Spleen (tissue), 11 donors: Measurements from ENCODE around the gene LMAN1. TPM values are rescaled to one million over a fixed set of nuclear protein-coding genes. Genes with fewer than 3 reads are reported as not detected.

Source experiments
- DNase-seq: peaks from one replicate; pipeline ENCODE4 v3.0.0-alpha.2; 2020
- H3K27ac ChIP-seq, 8 donors: fragments of 200-600 bp; sonication (generic) in 7 of 8; 1 replicate in 4 of 8; 2 replicates in 4 of 8; pipeline versions ENCODE4 v1.5.0 to v1.8.0; 2016 to 2021; ENCODE audit warnings: inconsistent platforms in 4 of 8, mild to moderate bottlenecking in 4 of 8, moderate library complexity in 1 of 8
- H3K27me3 ChIP-seq, 7 donors: fragments of 200-600 bp; sonication (generic) in 6 of 7; replicated peaks in 1 of 7; 1 replicate in 4 of 7; 2 replicates in 3 of 7; pipeline versions ENCODE4 v1.5.0 to v1.8.0; 2016 to 2021; ENCODE audit warnings: inconsistent platforms in 3 of 7, mild to moderate bottlenecking in 1 of 7
- H3K36me3 ChIP-seq, 6 donors: fragments of 200-600 bp; sonication (generic) in 5 of 6; 1 replicate in 4 of 6; 2 replicates in 2 of 6; pipeline versions ENCODE4 v1.5.0 to v1.8.0; 2016 to 2021; ENCODE audit warnings: inconsistent platforms in 2 of 6
- H3K4me1 ChIP-seq, 6 donors: fragments of 200-600 bp; sonication (generic) in 5 of 6; 1 replicate in 3 of 6; 2 replicates in 3 of 6; pipeline versions ENCODE4 v1.5.0 to v1.8.0; 2016 to 2021; ENCODE audit warnings: inconsistent platforms in 3 of 6
- H3K4me3 ChIP-seq, 8 donors: fragments of 200-600 bp; sonication (generic) in 7 of 8; 1 replicate in 4 of 8; 2 replicates in 4 of 8; pipeline versions ENCODE4 v1.5.0 to v1.8.0; 2016 to 2021; ENCODE audit warnings: inconsistent platforms in 4 of 8, mild to moderate bottlenecking in 4 of 8, moderate library complexity in 2 of 8
- H3K9me3 ChIP-seq, 8 donors: fragments of 200-600 bp; sonication (generic) in 7 of 8; 1 replicate in 4 of 8; 2 replicates in 4 of 8; pipeline versions ENCODE4 v1.5.0 to v1.8.0; 2016 to 2021; ENCODE audit warnings: inconsistent platforms in 4 of 8
- CTCF ChIP-seq, 11 experiments: fragments of 200-600 bp in 7 of 11; fragments of 450-650 bp in 4 of 11; sonication (generic) in 4 of 11; IDR thresholded peaks in 8 of 11; conservative IDR thresholded peaks in 3 of 11; 1 replicate in 7 of 11; 2 replicates in 4 of 11; pipeline versions ENCODE4 v1.4.0 to v1.8.0; 2016 to 2021; ENCODE audit warnings: antibody characterized with exemption in 11 of 11, inconsistent platforms in 4 of 11, mild to moderate bottlenecking in 1 of 11
- POLR2A ChIP-seq, 3 donors: fragments of 450-650 bp; IDR thresholded peaks; one replicate each; pipeline ENCODE4 v1.5.1; 2017; ENCODE audit warnings: antibody characterized with exemption in 3 of 3, mild to moderate bottlenecking in 1 of 3
- POLR2AphosphoS5 ChIP-seq, 3 donors: sonication (generic); formaldehyde crosslinking; IDR thresholded peaks; one replicate each; pipeline ENCODE4 v1.5.1; 2017; ENCODE audit warnings: antibody characterized with exemption in 3 of 3
- WGBS, 5 donors: extraction: QIAGEN DNeasy Blood & Tissue Kit in 3 of 5; methylation state at CpG; one replicate each; pipeline versions ENCODE4 v1.1.5 to v1.1.7; 2013 to 2018; 5-methylcytosine and 5-hydroxymethylcytosine counted together
- intact Hi-C: fragments of 100-400 bp; cut with DNase I; formaldehyde crosslinking; loops from one replicate; pipeline ENCODE4 v1.15.0; 2023; ENCODE audit warnings: low total_unique reads
- polyA plus RNA-seq, 3 donors: library from polyadenylated mRNA; stranded (reverse); fragments of 200-250 nt; gene quantifications; one replicate each; pipeline ENCODE4 v1.2.1, GENCODE V29; 2013
- total RNA-seq, 7 donors: library from RNA; depleted of rRNA in 3 of 7; stranded (reverse); fragments of >200 nt in 3 of 7; fragmentation: NEBNext Ultra II Directional in 4 of 7; extraction: Animal tissue kit (Norgen Biotek cat#: 25700) in 4 of 7; gene quantifications; one replicate each; pipeline versions ENCODE4 v1.1.0 to v1.2.1, GENCODE V29; 2016 to 2021
- donor health status: healthy with polysubstance abuse.
- donor health status: DM: no; HTN: no; CAD: no; lungs with moderate emphysema.
- donor health status: DM: no; HTN: no; CAD: no.
- donor health status: Bipolar disorder and iron deficiency.
- donor health status: healthy.
- donor health status: DM: no; HTN: no; CAD: no.
- donor health status: DM: yes; HTN: yes; CAD: no.

Gene LMAN1
- total and polyA plus RNA-seq, 10 donors = 10.0 to 97.9 (median 54.1) TPM

GRCh38 chr18:59381949-59382348 lies 22.9 kb upstream of the LMAN1 start:
- Histone ChIP-seq H3K9me3 (no peaks in the 10 kb centered on the region), H3K4me3 (no peak overlapping the region), H3K27me3 (peaks cover 0 to 4% (median 0%) of the 10 kb centered on the region in 7 donors), H3K27ac (no peak overlapping the region), H3K36me3 (no peaks in the 10 kb centered on the region), H3K4me1 (no peaks in the 10 kb centered on the region)
- WGBS, 5 donors = 63 to 87% (median 78%) methylated on average over 6 of the region's 6 CpGs
- intact Hi-C loops = no loop called here
- DNase-seq = no peak
- TF ChIP-seq CTCF (IDR thresholded peaks at IDR 0.05 in 8 of 11, conservative IDR thresholded peaks at IDR 0.05 in 3 of 11) = no peak
- TF ChIP-seq POLR2A (IDR thresholded peaks at IDR 0.05) = no peak
- no peak for TF ChIP-seq POLR2AphosphoS5 (IDR thresholded peaks at IDR 0.05)

- Histone ChIP-seq H3K36me3 (no peaks in the 10 kb centered on the region), H3K9me3 (no peaks in the 10 kb centered on the region), H3K4me1 (no peaks in the 10 kb centered on the region), H3K27ac (no peak overlapping the region), H3K27me3 (peaks cover 0 to 5% (median 0%) of the 10 kb centered on the region in 7 donors), H3K4me3 (no peak overlapping the region)
- TF ChIP-seq POLR2A (IDR thresholded peaks at IDR 0.05) (no peak), CTCF (IDR thresholded peaks at IDR 0.05 in 8 of 11, conservative IDR thresholded peaks at IDR 0.05 in 3 of 11) (no peak), POLR2AphosphoS5 (IDR thresholded peaks at IDR 0.05) (no peak)
- intact Hi-C loops = no loop called here
- WGBS, 5 donors = 79 to 89% (median 84%) methylated on average over 5 of the region's 5 CpGs
- DNase-seq = no peak
Measured at GRCh38 chr18:59380706-59381105, 21.6 kb upstream of the LMAN1 start.

GRCh38 chr18:59379772-59380522 lies 20.9 kb upstream of the LMAN1 start:
- intact Hi-C loops = no loop called here
- 83 to 91% (median 88%) methylated on average over 3 of the region's 3 CpGs for WGBS, 5 donors

More at GRCh38 chr18:59379772-59380522, 20.9 kb upstream of the LMAN1 start:
- Histone ChIP-seq H3K4me1 (no peaks in the 10 kb centered on the region), H3K27me3 (peaks cover 0 to 5% (median 0%) of the 10 kb centered on the region in 7 donors), H3K9me3 (no peaks in the 10 kb centered on the region), H3K36me3 (no peaks in the 10 kb centered on the region), H3K27ac (no peak overlapping the region), H3K4me3 (no peak overlapping the region)
- no peak for DNase-seq
- TF ChIP-seq CTCF (IDR thresholded peaks at IDR 0.05 in 8 of 11, conservative IDR thresholded peaks at IDR 0.05 in 3 of 11) (no peak), POLR2AphosphoS5 (IDR thresholded peaks at IDR 0.05) (no peak), POLR2A (IDR thresholded peaks at IDR 0.05) (no peak)
